ENCODE measurements around the gene ITGAD.

Gene ITGAD

DNA sequence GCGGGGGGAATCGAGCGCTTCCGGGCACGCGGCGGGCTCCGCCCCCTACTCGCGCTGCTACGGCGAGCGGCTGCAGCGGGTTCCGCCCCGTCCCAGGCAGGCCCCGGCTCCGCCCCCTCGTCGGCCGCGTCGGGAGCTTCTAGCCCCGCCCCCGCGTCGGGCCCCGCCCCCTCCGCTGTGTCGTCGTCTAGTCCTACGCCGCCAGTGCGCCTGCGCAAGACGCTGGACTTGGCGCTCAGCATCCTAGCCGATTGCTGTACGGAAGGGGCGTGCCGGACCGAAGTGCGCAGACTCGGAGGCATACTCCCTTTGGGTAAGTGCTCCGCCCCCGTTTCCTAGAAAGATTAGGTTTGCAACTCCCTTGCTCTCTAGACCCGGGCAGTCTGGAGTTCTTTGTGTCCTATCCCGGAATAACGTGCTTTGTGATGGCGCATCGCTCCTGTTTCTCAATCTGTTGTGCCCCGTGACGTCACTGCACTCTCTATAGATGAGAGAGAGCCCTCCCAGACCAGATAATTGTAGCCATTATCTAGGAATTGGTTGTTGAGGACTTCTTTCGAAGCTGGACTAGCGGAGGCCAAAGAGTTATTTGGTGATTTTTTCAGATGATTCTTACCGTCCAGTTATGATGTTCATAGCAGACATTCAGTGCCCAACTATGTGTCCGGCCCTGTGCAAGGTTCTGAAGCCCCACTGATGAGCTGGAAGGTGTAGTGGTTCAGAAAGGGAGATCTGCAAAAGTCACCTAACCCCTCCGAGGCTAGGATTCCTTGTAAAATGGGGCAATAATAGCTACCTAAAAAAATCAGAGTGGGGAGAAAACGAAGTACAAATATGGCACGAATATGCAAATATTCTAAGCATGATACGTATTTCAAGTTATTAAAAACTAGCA, 66.8 kb downstream of the ITGAD start:
- peak; percentile 100 for DNase-seq (ENCODE audit: low spot score)

DNA sequence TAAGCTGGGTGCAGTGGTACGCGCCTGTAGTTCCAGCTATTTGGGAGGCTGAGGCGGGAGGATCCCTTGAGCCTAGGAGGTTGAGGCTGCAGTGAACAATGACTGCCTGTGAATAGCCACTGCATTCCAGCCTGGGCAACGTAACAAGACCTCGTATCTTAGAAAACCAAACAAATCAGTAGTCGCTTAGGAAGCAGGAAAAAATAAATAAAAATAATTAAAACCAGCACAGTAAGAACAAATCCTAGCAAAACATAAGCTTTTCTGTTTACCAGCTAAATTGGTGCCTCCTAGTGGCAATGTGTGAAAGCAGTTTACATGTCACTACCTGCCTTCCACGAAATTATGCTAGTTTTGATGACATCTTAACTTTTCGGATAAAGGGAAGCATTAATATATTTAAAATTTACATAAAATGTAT, 67.5 kb downstream of the ITGAD start:
- peak; percentile 34 for DNase-seq (ENCODE audit: low spot score)

DNA sequence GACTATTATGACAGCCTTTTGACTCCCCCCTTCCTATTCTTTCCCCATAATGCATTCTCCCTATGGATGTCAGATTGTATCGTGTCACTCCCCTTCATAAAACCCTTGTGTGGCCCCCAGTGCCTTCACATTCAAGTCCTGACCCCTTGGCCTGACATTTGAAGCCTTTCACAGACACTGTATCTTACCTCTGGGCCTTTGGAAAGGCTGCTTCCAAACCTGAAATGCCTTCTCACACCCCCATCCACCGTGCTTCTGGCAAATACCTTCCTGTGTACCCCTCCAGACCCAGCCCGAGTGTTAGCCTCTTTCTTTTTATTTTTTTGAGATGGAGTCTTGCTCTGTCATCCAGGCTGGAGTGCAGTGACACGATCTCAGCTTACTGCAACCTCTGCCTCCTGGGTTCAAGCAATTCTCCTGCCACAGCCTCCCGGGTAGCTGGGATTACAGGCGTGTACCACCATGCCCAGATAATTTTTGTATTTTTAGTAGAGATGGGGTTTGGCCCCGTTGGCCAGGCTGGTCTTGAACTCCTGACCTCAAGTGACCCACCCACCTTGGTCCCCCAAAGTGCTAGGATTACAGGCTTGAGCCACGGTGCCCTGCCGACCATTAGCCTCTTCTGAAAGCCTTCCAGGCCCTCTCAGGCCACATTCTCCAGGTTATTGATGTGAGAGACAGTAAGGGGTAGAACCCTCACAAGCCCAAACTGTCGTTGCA, 68.2 kb downstream of the ITGAD start:
- DNase-seq (ENCODE audit: low spot score) = no peak

GRCh38 chr16:31461921-31462804, 69.0 kb downstream of the ITGAD start:
- DNase-seq (ENCODE audit: low spot score) = no peak

DNA sequence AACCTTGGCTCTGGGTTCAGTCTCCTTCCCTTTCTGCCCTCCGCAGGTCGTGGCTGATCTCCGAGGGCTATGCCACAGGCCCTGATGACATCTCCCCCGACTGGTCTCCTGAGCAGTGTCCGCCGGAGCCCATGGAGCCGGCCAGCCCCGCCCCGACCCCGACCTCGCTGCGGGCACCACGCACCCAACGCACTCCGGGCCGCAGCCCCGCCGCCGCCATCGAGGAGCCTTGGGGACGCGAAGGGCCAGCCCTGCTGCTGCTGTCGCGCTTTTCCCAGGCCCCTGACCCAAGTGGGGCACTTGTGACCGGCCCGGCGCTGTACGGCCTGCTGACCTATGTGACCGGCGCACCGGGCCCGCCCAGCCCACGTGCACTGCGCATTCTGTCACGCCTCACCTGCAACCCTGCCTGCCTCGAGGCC, 71.2 kb downstream of the ITGAD start:
- DNase-seq (ENCODE audit: low spot score) = no peak

DNA sequence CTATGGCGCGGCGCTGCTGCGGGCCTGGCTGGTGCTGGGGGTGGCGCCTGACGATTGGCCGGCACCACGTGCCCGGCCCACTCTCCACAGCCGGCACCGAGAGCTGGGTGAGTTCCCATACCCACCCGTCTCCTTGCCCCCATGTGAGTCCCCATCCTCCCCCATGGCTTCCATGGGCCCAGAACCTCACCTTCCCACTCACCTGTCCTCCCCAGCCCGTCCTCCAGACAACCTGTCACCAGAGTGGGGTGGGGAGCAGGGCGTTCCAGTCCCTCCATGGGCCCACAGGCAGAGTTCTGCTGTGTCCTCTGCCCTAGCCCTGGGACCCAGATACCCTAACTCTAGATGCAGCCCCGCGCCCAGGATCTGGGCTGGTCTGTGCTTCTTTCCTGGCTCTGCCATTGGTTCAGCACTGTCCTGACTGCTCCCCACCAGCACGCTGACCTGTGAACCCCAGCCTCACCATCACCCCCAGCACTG, 71.7 kb downstream of the ITGAD start:
- DNase-seq (ENCODE audit: low spot score) = no peak

DNA sequence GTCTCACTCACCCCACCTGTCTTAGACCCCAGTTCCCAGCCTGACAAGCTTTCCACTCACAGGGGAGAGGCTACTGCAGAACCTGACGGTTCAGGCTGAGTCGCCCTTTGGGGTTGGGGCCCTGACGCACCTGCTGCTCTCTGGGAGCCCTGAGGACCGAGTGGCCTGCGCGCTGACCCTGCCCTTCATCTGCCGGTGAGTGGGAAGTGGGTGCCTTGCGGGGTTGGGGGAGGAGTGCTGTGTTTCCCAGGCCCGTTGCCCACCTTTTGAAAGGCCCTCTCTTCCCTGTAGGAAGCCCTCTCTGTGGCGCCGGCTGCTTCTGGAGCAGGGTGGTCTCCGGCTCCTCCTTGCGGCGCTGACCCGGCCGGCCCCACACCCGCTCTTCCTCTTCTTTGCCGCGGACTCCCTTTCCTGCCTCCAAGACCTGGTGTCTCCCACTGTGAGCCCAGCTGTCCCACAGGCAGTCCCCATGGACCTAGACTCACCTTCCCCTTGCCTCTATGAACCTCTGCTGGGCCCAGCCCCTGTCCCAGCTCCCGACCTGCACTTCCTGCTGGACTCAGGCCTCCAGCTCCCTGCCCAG, 72.7 kb downstream of the ITGAD start:
- no peak for DNase-seq (ENCODE audit: low spot score)

DNA sequence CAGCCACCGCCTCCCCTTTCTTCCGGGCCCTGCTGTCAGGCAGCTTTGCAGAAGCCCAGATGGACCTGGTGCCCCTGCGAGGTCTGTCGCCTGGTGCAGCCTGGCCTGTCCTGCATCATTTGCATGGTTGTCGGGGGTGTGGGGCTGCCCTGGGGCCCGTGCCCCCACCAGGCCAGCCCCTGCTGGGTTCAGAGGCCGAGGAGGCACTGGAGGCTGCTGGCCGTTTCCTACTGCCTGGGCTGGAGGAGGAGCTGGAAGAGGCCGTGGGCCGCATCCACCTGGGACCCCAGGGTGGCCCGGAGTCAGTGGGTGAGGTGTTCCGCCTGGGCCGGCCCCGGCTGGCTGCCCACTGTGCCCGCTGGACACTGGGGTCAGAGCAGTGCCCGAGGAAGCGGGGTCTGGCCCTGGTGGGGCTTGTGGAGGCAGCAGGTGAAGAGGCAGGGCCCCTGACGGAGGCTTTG, 73.3 kb downstream of the ITGAD start:
- DNase-seq (ENCODE audit: low spot score) = no peak

DNA sequence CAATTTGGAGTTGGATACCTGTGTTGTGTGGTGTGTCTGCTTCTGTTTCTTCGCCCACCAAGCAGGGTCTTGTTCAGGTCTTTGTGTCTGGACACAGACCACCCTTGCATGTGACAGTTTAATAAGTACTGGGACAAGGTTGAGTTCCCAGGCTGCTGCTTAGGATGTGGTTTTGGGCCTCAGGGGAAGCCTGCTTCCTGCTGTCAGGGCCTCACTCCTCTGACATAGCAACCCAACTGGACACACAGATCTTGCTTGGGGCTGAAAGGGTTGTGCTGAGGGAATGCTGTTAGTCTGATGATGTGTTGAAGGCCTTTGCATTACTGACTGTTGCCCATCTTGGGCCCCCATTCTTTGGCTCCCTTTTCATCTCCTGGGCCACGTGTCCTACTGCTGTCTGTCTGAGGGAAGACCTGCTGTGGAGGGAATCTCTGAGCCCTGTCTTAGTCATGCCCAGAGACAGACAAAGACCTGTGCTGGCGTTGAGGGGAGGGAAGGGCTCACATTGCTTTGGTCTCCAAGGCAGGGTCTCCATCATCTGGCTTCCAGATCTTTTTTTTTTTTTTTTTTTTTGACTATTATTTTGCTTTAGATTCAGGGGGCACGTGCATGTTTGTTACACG, 74.1 kb downstream of the ITGAD start:
- DNase-seq (ENCODE audit: low spot score) = no peak

- no peak for DNase-seq (ENCODE audit: low spot score)
Observed at GRCh38 chr16:31467858-31468257, 74.7 kb downstream of the ITGAD start.

DNA sequence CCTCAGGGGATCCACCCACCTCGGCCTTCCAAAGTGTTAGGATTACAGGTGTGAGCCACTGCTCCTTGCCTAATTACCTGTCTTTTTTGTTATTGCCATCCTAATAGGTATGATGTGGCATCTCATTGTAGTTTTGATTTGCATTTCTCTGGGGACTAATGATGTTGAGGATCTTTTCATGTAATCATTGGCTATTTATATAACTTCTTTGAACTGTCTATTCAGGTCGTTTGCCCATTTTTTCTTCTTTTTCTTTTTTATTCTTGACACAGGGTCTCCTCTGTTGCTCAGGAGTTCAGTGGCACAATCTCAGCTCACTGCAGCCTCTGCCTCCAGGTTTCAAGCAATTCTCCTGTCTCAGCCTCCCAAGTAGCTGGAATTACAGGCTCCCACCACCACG, 77.5 kb downstream of the ITGAD start:
- DNase-seq (ENCODE audit: low spot score) = no peak

- no peak for DNase-seq (ENCODE audit: low spot score)
Observed at GRCh38 chr16:31471241-31471874, 78.2 kb downstream of the ITGAD start.

DNA sequence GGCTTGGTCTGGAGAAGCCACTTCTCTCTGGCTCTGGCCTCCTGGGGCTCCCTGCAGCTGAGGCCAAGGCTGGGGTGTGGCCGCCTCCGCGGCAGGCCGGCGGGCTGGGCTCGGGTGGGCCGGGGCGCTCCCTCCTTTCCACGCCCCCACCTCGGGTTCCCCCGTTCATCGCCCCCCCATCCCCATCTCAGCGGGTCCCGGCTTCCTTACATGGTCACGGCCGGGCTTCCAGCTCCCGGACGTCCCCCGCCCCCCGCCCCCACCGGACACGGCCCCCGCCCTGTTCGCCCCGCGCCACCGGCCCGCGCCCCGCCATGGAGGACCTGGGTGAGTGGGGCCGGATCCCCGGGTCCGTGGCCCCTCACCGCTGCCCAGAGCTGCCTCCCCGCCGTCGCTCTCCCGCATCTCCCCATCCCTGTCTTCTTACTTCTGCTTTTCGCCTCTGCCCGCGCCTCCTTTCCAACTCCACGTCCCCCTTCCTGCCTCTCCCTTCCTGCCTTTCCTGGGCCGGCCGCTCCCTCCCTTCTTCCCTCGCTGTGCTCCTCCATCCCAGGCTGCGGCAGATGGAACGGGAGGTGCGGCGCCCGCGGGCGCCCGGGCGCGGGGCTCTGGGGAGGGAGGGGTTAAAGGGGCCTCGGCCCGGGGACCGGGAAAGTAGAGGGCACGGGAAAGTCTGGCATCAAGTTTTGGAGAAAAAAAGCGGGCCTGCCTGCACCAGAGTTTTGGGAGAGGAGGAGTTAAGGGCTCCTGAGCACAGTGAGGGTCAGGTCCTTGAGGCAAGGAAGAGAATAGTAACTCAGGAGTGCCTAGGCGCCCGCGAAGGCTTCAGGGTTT, 79.0 kb downstream of the ITGAD start, which contains the start of gene TGFB1I1:
Gene TGFB1I1 (plus strand): TSS at position 278 of the 834 bp plus-strand sequence. CDS start 37 bp downstream, at position 315.
- no peak for DNase-seq (ENCODE audit: low spot score)

- peak; percentile 32 for DNase-seq (ENCODE audit: low spot score)
Observed at GRCh38 chr16:31472709-31473203, 79.6 kb downstream of the ITGAD start.

- no peak for DNase-seq (ENCODE audit: low spot score)
Observed at GRCh38 chr16:31473264-31473984, 80.3 kb downstream of the ITGAD start.

GRCh38 chr16:31474173-31474714, 81.1 kb downstream of the ITGAD start:
- DNase-seq (ENCODE audit: low spot score) = no peak

DNA sequence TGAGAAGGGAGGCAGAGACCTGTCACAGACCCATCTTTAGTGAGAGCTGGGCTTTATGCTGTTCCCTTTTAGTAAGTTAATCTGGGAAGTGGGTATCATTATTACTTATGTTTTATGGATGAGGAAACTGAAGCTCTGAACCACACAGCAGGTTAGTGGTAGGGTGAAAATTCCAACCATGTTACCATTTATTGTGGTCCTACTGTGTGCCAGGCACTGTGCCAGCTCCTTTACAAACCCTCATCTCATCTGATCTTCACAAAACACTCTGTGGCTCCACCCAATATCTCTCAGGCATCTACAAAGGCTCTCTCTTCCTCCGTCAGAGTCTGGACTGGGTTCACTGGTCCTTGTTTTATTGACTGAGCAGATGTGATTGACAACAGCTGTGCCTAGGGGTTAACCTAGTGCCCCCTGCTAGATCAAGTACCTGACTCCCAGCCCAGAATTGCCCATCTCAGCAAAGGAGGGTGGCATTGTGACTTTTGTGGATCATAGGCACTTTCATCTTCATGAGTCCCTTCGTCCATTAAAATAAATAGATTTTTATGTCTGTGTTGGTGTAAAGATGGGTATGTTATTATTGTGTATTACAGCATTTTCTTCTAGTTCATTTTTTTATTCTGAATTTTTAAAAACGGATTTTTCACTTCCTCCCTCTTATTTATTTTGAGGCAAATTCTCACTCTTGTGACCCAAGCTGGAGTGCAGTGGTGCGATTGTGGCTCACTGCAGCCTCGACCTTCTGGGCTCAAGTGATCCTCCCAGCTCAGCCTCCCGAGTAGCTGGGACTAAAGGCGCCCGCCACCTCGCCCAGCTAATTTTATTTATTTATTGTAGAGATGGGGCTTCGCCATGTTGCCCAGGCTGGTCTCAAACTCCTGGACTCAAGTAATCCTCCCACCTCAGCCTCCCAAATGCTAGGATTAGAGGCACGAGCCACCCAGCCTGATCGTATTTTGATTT, 81.9 kb downstream of the ITGAD start:
- DNase-seq (ENCODE audit: low spot score) = no peak

Measured in activated CD4-positive, alpha-beta T cell treated with anti-CD3 and anti-CD28 coated beads, Interleukin-2, Interleukin-4, amounts not matched to agents 100 ng/mL and 50 ng/mL, durations not matched to agents 16 hours and 8 hours (primary cell).